ENCODE data around the gene DMRTA2. TPM values are rescaled to one million over a fixed set of nuclear protein-coding genes. Genes with fewer than 3 reads are reported as not detected.

The DMRTA2 gene
- total RNA-seq, 2 donors from 2014 or later: 1.2 to 2.4 TPM

DNA sequence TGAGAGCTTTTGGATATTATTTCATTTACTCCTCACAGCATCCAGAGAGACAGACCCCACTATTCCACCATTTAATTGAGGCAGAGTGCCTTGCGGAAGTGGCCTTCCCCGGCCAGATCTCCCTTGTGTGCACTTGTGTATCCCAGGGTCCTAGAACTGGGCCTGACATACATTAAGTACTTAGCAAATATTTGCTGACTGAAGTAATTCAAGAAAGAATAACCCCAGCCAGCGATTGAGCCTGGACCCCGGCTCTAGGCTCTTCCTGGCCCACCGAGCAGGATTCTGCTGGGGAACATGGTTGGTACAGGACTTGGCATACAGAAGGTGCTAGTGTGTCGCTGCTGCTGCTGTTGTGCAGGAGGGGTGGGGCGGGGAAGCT lies 8.4 kb downstream of the DMRTA2 start:
- WGBS, 2 experiments (ENCODE audit: insufficient coverage in 1 of 2, insufficient read length in 1 of 2): 24 to 50% methylated on average over 2 to 7 of the region's 7 CpGs
- no peak overlapping the region for H3K4me3 ChIP-seq (ENCODE audit: low read length)
- peaks cover 8% of the 10 kb centered on the region for H3K9me3 Mint-ChIP-seq
- H3K4me1 Mint-ChIP-seq: peaks cover 3% of the 10 kb centered on the region
- H3K36me3 Mint-ChIP-seq (ENCODE audit: low read depth): peaks cover 3% of the 10 kb centered on the region
- H3K27me3 ChIP-seq (ENCODE audit: control insufficient read depth, insufficient read depth, low read length, poor library complexity, severe bottlenecking): peaks cover 99% of the 10 kb centered on the region
- peaks cover 90% of the 10 kb centered on the region for H3K27me3 Mint-ChIP-seq (ENCODE audit: insufficient read depth)
- H3K4me1 ChIP-seq (ENCODE audit: control insufficient read depth, insufficient read depth, low read length): no peaks in the 10 kb centered on the region
- no peak overlapping the region for H3K27ac Mint-ChIP-seq
- H3K4me3 Mint-ChIP-seq: peak overlapping the region; percentile 46
- H3K36me3 ChIP-seq (ENCODE audit: control insufficient read depth, insufficient read depth, low read length): no peaks in the 10 kb centered on the region
- DNase-seq: no peak
- TF ChIP-seq, protein P1, sequence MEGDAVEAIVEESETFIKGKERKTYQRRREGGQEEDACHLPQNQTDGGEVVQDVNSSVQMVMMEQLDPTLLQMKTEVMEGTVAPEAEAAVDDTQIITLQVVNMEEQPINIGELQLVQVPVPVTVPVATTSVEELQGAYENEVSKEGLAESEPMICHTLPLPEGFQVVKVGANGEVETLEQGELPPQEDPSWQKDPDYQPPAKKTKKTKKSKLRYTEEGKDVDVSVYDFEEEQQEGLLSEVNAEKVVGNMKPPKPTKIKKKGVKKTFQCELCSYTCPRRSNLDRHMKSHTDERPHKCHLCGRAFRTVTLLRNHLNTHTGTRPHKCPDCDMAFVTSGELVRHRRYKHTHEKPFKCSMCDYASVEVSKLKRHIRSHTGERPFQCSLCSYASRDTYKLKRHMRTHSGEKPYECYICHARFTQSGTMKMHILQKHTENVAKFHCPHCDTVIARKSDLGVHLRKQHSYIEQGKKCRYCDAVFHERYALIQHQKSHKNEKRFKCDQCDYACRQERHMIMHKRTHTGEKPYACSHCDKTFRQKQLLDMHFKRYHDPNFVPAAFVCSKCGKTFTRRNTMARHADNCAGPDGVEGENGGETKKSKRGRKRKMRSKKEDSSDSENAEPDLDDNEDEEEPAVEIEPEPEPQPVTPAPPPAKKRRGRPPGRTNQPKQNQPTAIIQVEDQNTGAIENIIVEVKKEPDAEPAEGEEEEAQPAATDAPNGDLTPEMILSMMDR (conservative IDR thresholded peaks at IDR 0.05): no peak
- no peak overlapping the region for H3K27ac ChIP-seq (ENCODE audit: low read depth, low read length)
- peaks cover 6% of the 10 kb centered on the region for H3K9me3 ChIP-seq (ENCODE audit: control insufficient read depth, low read length)
- H3K9ac ChIP-seq (ENCODE audit: extremely low read depth, low read length, poor library complexity, severe bottlenecking): no peak overlapping the region

- peaks cover 89% of the 10 kb centered on the region for H3K27me3 Mint-ChIP-seq (ENCODE audit: insufficient read depth)
- Histone ChIP-seq H3K9ac (ENCODE audit: extremely low read depth, low read length, poor library complexity, severe bottlenecking) (no peak overlapping the region), H3K27ac (ENCODE audit: low read depth, low read length) (no peak overlapping the region), H3K36me3 (ENCODE audit: control insufficient read depth, insufficient read depth, low read length) (no peaks in the 10 kb centered on the region), H3K4me1 (ENCODE audit: control insufficient read depth, insufficient read depth, low read length) (no peaks in the 10 kb centered on the region), H3K27me3 (ENCODE audit: control insufficient read depth, insufficient read depth, low read length, poor library complexity, severe bottlenecking) (peaks cover 95% of the 10 kb centered on the region), H3K4me3 (ENCODE audit: low read length) (no peak overlapping the region), H3K9me3 (ENCODE audit: control insufficient read depth, low read length) (peaks cover 6% of the 10 kb centered on the region)
- peaks cover 3% of the 10 kb centered on the region for H3K4me1 Mint-ChIP-seq
- H3K9me3 Mint-ChIP-seq: peaks cover 8% of the 10 kb centered on the region
- WGBS, 2 experiments (ENCODE audit: insufficient coverage in 1 of 2, insufficient read length in 1 of 2): 92 to 100% methylated on average over 1 of the region's 1 CpG
- no peak for DNase-seq
- H3K27ac Mint-ChIP-seq: no peak overlapping the region
- no peak overlapping the region for H3K4me3 Mint-ChIP-seq
- TF ChIP-seq, protein P1 (conservative IDR thresholded peaks at IDR 0.05): no peak
- H3K36me3 Mint-ChIP-seq (ENCODE audit: low read depth): peaks cover 3% of the 10 kb centered on the region
Observed at GRCh38 chr1:50412813-50413476, 10.3 kb downstream of the DMRTA2 start.

GRCh38 chr1:50405814-50406213 lies 17.4 kb downstream of the DMRTA2 start:
- no peaks in the 10 kb centered on the region for H3K36me3 ChIP-seq (ENCODE audit: control insufficient read depth, insufficient read depth, low read length)
- no peak overlapping the region for H3K27ac ChIP-seq (ENCODE audit: low read depth, low read length)
- TF ChIP-seq, protein P1 (conservative IDR thresholded peaks at IDR 0.05): no peak
- Mint-ChIP-seq H3K4me3 (no peak overlapping the region), H3K9me3 (peaks cover 3% of the 10 kb centered on the region), H3K27ac (no peak overlapping the region), H3K27me3 (ENCODE audit: insufficient read depth) (peaks cover 55% of the 10 kb centered on the region), H3K36me3 (ENCODE audit: low read depth) (no peaks in the 10 kb centered on the region), H3K4me1 (no peaks in the 10 kb centered on the region)
- WGBS, 2 experiments (ENCODE audit: insufficient coverage in 1 of 2, insufficient read length in 1 of 2): 63 to 80% methylated on average over 1 to 4 of the region's 4 CpGs
- no peaks in the 10 kb centered on the region for H3K4me1 ChIP-seq (ENCODE audit: control insufficient read depth, insufficient read depth, low read length)
- H3K9me3 ChIP-seq (ENCODE audit: control insufficient read depth, low read length): no peaks in the 10 kb centered on the region
- H3K27me3 ChIP-seq (ENCODE audit: control insufficient read depth, insufficient read depth, low read length, poor library complexity, severe bottlenecking): peaks cover 49% of the 10 kb centered on the region
- H3K9ac ChIP-seq (ENCODE audit: extremely low read depth, low read length, poor library complexity, severe bottlenecking): no peak overlapping the region
- H3K4me3 ChIP-seq (ENCODE audit: low read length): no peak overlapping the region
- no peak for DNase-seq

Measured in endodermal cell (in vitro differentiated cells).